Pancreas (tissue), 10 donors: ENCODE results near the gene RNF130. TPM values are rescaled to one million over a fixed set of nuclear protein-coding genes. Genes with fewer than 3 reads are reported as not detected.

Experiments used
- ATAC-seq, 4 donors: fragments of 200-7000 bp; cut with Tn5 transposase; one replicate each; pipeline versions ENCODE4 v1.8.0 to v1.9.1; 2020; ENCODE audit warnings: mild to moderate bottlenecking in 4 of 4, moderate library complexity in 4 of 4
- DNase-seq, 6 donors: peaks; one replicate each; pipeline ENCODE4 v3.0.0-alpha.2; 2020
- FAIRE-seq: peaks from 2 replicates; lab custom pipeline; 2012; peaks lifted over from hg19 to GRCh38; lab: Jason Lieb, UNC
- H3K27ac ChIP-seq, 4 donors: fragments of 200-600 bp; sonication (generic); 1 replicate in 3 of 4; 2 replicates in 1 of 4; pipeline versions ENCODE4 v1.5.0 to v1.8.0; 2020
- H3K27me3 ChIP-seq, 4 donors: fragments of 200-600 bp; one replicate each; pipeline ENCODE4 v1.8.0; 2021
- H3K36me3 ChIP-seq, 3 donors: fragments of 200-600 bp; sonication (generic) in 1 of 3; one replicate each; pipeline versions ENCODE4 v1.5.0 to v1.8.0; 2020 to 2021
- H3K4me1 ChIP-seq, 3 donors: fragments of 200-600 bp; one replicate each; pipeline ENCODE4 v1.8.0; 2021
- H3K4me3 ChIP-seq, 4 donors: fragments of 200-600 bp; sonication (generic) in 2 of 4; one replicate each; pipeline versions ENCODE4 v1.5.0 to v1.8.0; 2020 to 2021
- H3K9me3 ChIP-seq, 4 donors: fragments of 200-600 bp; one replicate each; pipeline ENCODE4 v1.8.0; 2021
- CTCF ChIP-seq, 4 donors: fragments of 200-600 bp; sonication (generic) in 3 of 4; IDR thresholded peaks; one replicate each; pipeline versions ENCODE4 v1.5.0 to v1.8.0; 2021; ENCODE audit warnings: antibody characterized with exemption in 4 of 4
- WGBS, 2 donors: extraction: QIAGEN DNeasy Blood & Tissue Kit; methylation state at CpG; one replicate each; pipeline ENCODE4 v1.1.7; 2013; 5-methylcytosine and 5-hydroxymethylcytosine counted together
- intact Hi-C, 3 donors: fragments of 100-400 bp; cut with DNase I; formaldehyde crosslinking; loops; one replicate each; pipeline versions ENCODE4 v1.11.1 to v1.14.2; 2022
- polyA plus RNA-seq, 2 donors: library from polyadenylated mRNA; stranded (reverse); fragments of 200-250 nt; gene quantifications; one replicate each; pipeline ENCODE4 v1.2.3, GENCODE V29; 2013
- total RNA-seq, 6 donors: library from RNA; stranded (reverse); fragmentation: NEBNext Ultra II Directional in 4 of 6; extraction: Animal tissue kit (Norgen Biotek cat#: 25700) in 4 of 6; gene quantifications; one replicate each; pipeline versions ENCODE4 v1.2.1 to v1.2.4, GENCODE V29; 2021 to 2023
- donor health status: healthy with polysubstance abuse.
- donor health status: DM: no; HTN: no; CAD: no; lungs with moderate emphysema.
- donor health status: DM: no; HTN: no; CAD: no.
- donor health status: control.
- donor health status: control.
- donor health status: Bipolar disorder and iron deficiency.
- donor health status: DM: yes; HTN: yes; CAD: no.
- donor health status: DM: no; HTN: no; CAD: no.
- donor health status: DM: no; HTN: no; CAD: no.
- donor health status: DM: yes; HTN: yes; CAD: no.

The RNF130 gene
- total and polyA plus RNA-seq, 8 donors: 21.4 to 57.8 (median 37.8) TPM

- Histone ChIP-seq H3K9me3 (no peaks in the 10 kb centered on the region), H3K4me1 (no peaks in the 10 kb centered on the region), H3K27ac (no peak overlapping the region), H3K4me3 (no peak overlapping the region), H3K27me3 (no peaks in the 10 kb centered on the region), H3K36me3 (peaks cover 0 to 21% (median 5%) of the 10 kb centered on the region in 3 donors)
- DNase-seq: no peak
- 85 to 89% methylated on average over 11 of the region's 11 CpGs for WGBS, 2 donors
- no peak for TF ChIP-seq CTCF (IDR thresholded peaks at IDR 0.05)
- no peak for ATAC-seq
- FAIRE-seq: no peak
- intact Hi-C loops: no loop called here
These were observed 98.2 kb downstream of the RNF130 start for GRCh38 chr5:179973391-179973790.

GRCh38 chr5:179969110-179969509 is 102.4 kb downstream of the RNF130 start:
- Histone ChIP-seq H3K4me3 (no peak overlapping the region), H3K4me1 (no peaks in the 10 kb centered on the region), H3K27ac (no peak overlapping the region), H3K27me3 (no peaks in the 10 kb centered on the region), H3K9me3 (no peaks in the 10 kb centered on the region), H3K36me3 (peaks cover 0 to 28% (median 9%) of the 10 kb centered on the region in 3 donors)
- DNase-seq (peak in 1 of 6 donors; percentile 34), ATAC-seq (peak in 3 of 4 donors; percentile 40 to 70 (median 56)), FAIRE-seq (no peak)
- no peak for TF ChIP-seq CTCF (IDR thresholded peaks at IDR 0.05)
- intact Hi-C loops: no loop called here
- 42 to 50% methylated on average over 4 of the region's 4 CpGs for WGBS, 2 donors

GRCh38 chr5:179967489-179967888 is 104.1 kb downstream of the RNF130 start:
- WGBS, 2 donors: 23 to 24% methylated on average over 1 of the region's 1 CpG
- no peaks in the 10 kb centered on the region for H3K4me1 ChIP-seq
- ATAC-seq (peak in 1 of 4 donors; percentile 19), FAIRE-seq (no peak), DNase-seq (no peak)
- no peaks in the 10 kb centered on the region for H3K27me3 ChIP-seq
- no peak overlapping the region for H3K4me3 ChIP-seq
- H3K9me3 ChIP-seq: no peaks in the 10 kb centered on the region
- H3K27ac ChIP-seq: no peak overlapping the region
- TF ChIP-seq CTCF (IDR thresholded peaks at IDR 0.05): no peak
- peaks cover 0 to 35% (median 16%) of the 10 kb centered on the region in 3 donors for H3K36me3 ChIP-seq
- intact Hi-C loops: no loop called here

GRCh38 chr5:179964015-179964414 is 107.5 kb downstream of the RNF130 start:
- DNase-seq: no peak
- no peak for FAIRE-seq
- Histone ChIP-seq H3K4me3 (no peak overlapping the region), H3K4me1 (peaks cover 0 to 7% (median 0%) of the 10 kb centered on the region in 3 donors), H3K27me3 (no peaks in the 10 kb centered on the region), H3K9me3 (no peaks in the 10 kb centered on the region), H3K36me3 (peaks cover 0 to 37% (median 16%) of the 10 kb centered on the region in 3 donors), H3K27ac (no peak overlapping the region)
- 96 to 97% methylated on average over 8 of the region's 8 CpGs for WGBS, 2 donors
- intact Hi-C loops: no loop called here
- TF ChIP-seq CTCF (IDR thresholded peaks at IDR 0.05): no peak
- ATAC-seq: no peak

- WGBS, 2 donors: 86 to 90% methylated on average over 4 of the region's 4 CpGs
- DNase-seq (no peak), FAIRE-seq (no peak), ATAC-seq (no peak)
- Histone ChIP-seq H3K4me3 (no peak overlapping the region), H3K9me3 (no peaks in the 10 kb centered on the region), H3K27me3 (no peaks in the 10 kb centered on the region), H3K4me1 (peaks cover 0 to 7% (median 0%) of the 10 kb centered on the region in 3 donors), H3K27ac (no peak overlapping the region), H3K36me3 (peaks cover 0 to 37% (median 16%) of the 10 kb centered on the region in 3 donors)
- intact Hi-C loops: no loop called here
- no peak for TF ChIP-seq CTCF (IDR thresholded peaks at IDR 0.05)
These were observed 108.2 kb downstream of the RNF130 start for GRCh38 chr5:179963375-179963774.
